ENCODE measurements around the gene LCN6. TPM values are rescaled to one million over a fixed set of nuclear protein-coding genes. Genes with fewer than 3 reads are reported as not detected.
"Not testable (repeated sequence)": the region's sequence is repeated elsewhere in the genome, so short reads cannot be mapped to it uniquely, and the experiment has no call there.

Gene LCN6
- total and polyA plus RNA-seq, 8 donors: 1.1 to 25.6 (median 4.2) TPM; not detected in 2

DNA sequence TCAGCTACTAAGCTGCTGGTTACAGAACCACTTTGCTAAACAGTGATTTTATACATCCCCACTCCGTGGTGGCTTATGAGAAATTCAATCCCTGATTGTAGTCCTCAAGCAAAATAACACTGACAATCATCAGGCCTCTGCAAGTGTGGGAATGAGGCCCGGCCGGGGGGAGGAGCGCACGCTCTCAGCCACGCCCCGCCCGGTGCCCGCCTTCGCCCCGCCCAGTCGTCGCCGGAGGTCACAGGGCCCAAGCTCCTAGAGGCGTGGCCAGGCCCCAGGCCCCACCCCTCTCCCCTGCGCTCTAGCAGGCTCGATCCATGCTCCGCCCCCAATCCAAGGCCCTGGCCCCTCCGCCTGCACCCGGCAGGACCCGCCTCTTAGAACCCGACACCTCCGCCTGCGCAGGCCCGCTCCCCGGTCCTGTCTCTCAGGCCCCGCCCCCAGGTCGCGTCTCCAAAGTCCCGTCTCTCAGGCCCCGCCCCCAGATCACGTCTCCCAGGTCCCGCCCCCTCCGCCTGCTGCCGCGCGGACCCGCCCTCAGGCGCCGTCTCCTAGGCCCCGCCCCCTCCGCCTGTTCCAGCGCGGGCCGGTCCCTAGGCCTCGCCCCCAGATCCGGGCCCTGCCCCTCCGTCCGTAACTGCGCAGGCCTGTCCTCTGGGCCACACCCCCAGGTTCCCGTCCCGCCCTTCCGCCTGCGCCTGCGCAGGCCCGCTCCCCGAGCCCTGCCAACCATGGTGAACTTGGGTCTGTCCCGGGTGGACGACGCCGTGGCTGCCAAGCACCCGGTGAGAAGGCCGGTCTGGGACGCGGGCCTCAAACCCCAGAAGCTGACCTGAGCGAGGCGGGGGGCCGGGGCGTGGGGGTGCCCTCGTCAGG, 42.6 kb upstream of the LCN6 start, which contains the start of gene TMEM141:
Gene TMEM141 (plus strand): TSS at position 705 of the 876 bp plus-strand sequence. CDS start 27 bp downstream, at position 732.
- intact Hi-C loops (cut with DNase I): loop anchor here in 2 of 3 donors (10.0 kb wide), 2 partner anchors 54 to 154 kb away; partner anchors contain the start of genes AJM1 (in 1 of the 2), C8G (in 1 of the 2), FBXW5 (in 1 of the 2) and PHPT1 (in 1 of the 2)
- DNase-seq (peak; percentile 99 to 100 (median 100)), ATAC-seq (peak; percentile 86 to 93 (median 88)), FAIRE-seq (no peak)
- Histone ChIP-seq H3K4me1 (peaks cover 23 to 40% (median 24%) of the 10 kb centered on the region in 3 donors), H3K27me3 (no peaks in the 10 kb centered on the region), H3K4me3 (peak within 1 kb of the TSS; percentile 22 to 69 (median 52)), H3K27ac (peak within 1 kb of the TSS; percentile 90 to 96 (median 94)), H3K36me3 (no peaks in the 10 kb centered on the region), H3K9me3 (no peaks in the 10 kb centered on the region)
- WGBS, 2 donors: 0 to 1% methylated on average over 56 to 70 of the region's 70 CpGs
- TF ChIP-seq, protein P1, sequence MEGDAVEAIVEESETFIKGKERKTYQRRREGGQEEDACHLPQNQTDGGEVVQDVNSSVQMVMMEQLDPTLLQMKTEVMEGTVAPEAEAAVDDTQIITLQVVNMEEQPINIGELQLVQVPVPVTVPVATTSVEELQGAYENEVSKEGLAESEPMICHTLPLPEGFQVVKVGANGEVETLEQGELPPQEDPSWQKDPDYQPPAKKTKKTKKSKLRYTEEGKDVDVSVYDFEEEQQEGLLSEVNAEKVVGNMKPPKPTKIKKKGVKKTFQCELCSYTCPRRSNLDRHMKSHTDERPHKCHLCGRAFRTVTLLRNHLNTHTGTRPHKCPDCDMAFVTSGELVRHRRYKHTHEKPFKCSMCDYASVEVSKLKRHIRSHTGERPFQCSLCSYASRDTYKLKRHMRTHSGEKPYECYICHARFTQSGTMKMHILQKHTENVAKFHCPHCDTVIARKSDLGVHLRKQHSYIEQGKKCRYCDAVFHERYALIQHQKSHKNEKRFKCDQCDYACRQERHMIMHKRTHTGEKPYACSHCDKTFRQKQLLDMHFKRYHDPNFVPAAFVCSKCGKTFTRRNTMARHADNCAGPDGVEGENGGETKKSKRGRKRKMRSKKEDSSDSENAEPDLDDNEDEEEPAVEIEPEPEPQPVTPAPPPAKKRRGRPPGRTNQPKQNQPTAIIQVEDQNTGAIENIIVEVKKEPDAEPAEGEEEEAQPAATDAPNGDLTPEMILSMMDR (IDR thresholded peaks at IDR 0.05): no peak

DNA sequence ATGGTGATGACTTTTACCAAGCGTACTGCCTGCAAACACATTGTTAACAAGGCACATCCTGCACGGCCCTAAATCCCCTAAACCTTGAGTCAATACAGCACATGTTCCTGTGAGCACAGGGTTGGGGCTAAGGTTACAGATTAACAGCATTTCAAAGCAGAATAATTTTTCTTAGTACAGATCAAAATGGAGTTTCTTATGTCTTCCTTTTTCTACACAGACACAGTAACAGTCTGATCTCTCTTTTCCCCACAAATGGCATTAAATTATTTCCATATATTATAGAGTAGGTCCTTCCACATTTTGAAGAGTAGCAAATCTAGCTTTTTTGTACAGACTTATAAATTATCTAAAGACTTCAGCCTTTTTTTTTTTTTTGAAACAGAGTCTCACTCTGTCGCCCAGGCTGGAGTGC, 41.2 kb upstream of the LCN6 start:
- intact Hi-C loops (cut with DNase I): loop anchor here in 2 of 3 donors (5.0 kb wide), 1 partner anchor 248 kb away; no protein-coding TSS in a partner anchor
- Histone ChIP-seq H3K27me3 (no peaks in the 10 kb centered on the region), H3K27ac (peak overlapping the region in 1 of 4 donors; percentile 73), H3K9me3 (no peaks in the 10 kb centered on the region), H3K36me3 (no peaks in the 10 kb centered on the region), H3K4me1 (peaks cover 19 to 40% (median 21%) of the 10 kb centered on the region in 3 donors), H3K4me3 (no peak overlapping the region)
- FAIRE-seq (no peak), ATAC-seq (no peak), DNase-seq (no peak)
- WGBS, 2 donors: 35 to 43% methylated on average over 3 of the region's 3 CpGs
- TF ChIP-seq, protein P1 (IDR thresholded peaks at IDR 0.05): no peak

- not testable (repeated sequence) for FAIRE-seq, ATAC-seq, DNase-seq, H3K36me3 ChIP-seq, H3K9me3 ChIP-seq, H3K27me3 ChIP-seq, H3K4me3 ChIP-seq
- intact Hi-C loops (cut with DNase I): loop anchor here in 2 of 3 donors (5.0 kb wide), 1 partner anchor 248 kb away; no protein-coding TSS in a partner anchor
- H3K4me1 ChIP-seq: peaks cover 19 to 40% (median 21%) of the 10 kb centered on the region in 3 donors
- 48 to 50% methylated on average over 27 of the region's 27 CpGs for WGBS, 2 donors
- H3K27ac ChIP-seq: peak overlapping the region in 3 of 4 donors; percentile 16 to 73 (median 29)
These were observed 40.6 kb upstream of the LCN6 start for GRCh38 chr9:136788644-136789522.

DNA sequence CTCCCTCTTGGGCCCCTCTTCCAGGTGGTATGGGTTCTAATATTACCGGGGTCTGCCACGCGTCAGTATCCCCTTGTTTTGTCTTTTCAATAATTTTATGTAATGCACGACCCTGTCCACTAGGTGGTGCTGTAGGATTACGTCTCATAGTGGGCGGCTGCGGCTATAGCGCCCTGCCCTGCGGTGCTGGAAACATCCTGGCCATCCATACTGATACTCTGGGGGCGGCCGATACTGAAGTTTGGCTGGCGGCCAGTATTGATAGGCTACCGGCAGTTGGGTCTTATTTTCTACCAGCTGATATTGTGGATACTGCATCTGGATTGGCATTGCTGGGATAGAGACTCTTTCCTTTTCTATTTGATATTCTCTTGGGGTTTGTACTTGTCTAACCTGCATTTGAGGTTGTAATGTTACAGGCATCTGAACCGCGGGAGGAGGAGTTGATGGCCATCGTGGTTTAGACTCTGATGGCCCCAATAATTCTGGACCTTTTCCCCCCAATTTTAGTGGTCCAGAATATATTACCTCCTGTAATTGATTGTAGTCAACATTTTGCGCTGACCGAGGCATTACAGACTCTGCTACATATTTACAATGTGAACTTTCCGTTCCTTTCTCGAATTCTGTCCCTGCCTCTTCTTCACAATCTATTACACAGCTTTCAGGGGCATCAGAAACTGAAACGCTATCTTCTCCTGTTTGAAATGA, 39.5 kb upstream of the LCN6 start:
- intact Hi-C loops (cut with DNase I): loop anchor here in 2 of 3 donors (5.0 kb wide), 1 partner anchor 249 kb away; no protein-coding TSS in a partner anchor
- Histone ChIP-seq H3K27me3 (no peaks in the 10 kb centered on the region), H3K4me1 (peaks cover 19 to 38% (median 20%) of the 10 kb centered on the region in 3 donors), H3K36me3 (no peaks in the 10 kb centered on the region), H3K4me3 (no peak overlapping the region), H3K27ac (peak overlapping the region in 1 of 4 donors; percentile 73), H3K9me3 (no peaks in the 10 kb centered on the region)
- FAIRE-seq: no peak
- 12 to 14% methylated on average over 21 of the region's 21 CpGs for WGBS, 2 donors
- DNase-seq: peak in 5 of 6 donors; percentile 37 to 86 (median 69)
- ATAC-seq: no peak
- TF ChIP-seq, protein P1 (IDR thresholded peaks at IDR 0.05): peak; percentile 77 to 87 (median 80)

GRCh38 chr9:136786983-136787382, 38.7 kb upstream of the LCN6 start:
- H3K27me3 ChIP-seq, H3K4me3 ChIP-seq, H3K36me3 ChIP-seq, DNase-seq, ATAC-seq, H3K27ac ChIP-seq, FAIRE-seq, H3K9me3 ChIP-seq: not testable (repeated sequence)
- intact Hi-C loops (cut with DNase I): loop anchor here in 2 of 3 donors (5.0 kb wide), 1 partner anchor 250 kb away; no protein-coding TSS in a partner anchor
- WGBS, 2 donors: 22 to 26% methylated on average over 4 of the region's 4 CpGs
- peaks cover 11 to 29% (median 12%) of the 10 kb centered on the region in 3 donors for H3K4me1 ChIP-seq

Measured in pancreas (tissue), 10 donors.